Umbilical cord (tissue), 2 donors: Measurements from ENCODE around the gene RALB. TPM values are rescaled to one million over a fixed set of nuclear protein-coding genes. Genes with fewer than 3 reads are reported as not detected.

Experiments used
- DNase-seq: peaks from one replicate; pipeline ENCODE4 v3.0.0-alpha.2; 2015; ENCODE audit warnings: low spot score
- total RNA-seq: library from RNA; depleted of rRNA; stranded (reverse); fragments of >200 nt; gene quantifications from one replicate; pipeline ENCODE4 v1.2.3, GENCODE V29; 2014; ENCODE audit warnings: low replicate concordance; ENCODE audit not compliant: insufficient read depth

RALB gene
- total RNA-seq, 1 donor from 2014 or later = 44.5 TPM

GRCh38 chr2:120262761-120263428 lies 10.2 kb downstream of the RALB start:
- peak; percentile 76 for DNase-seq

GRCh38 chr2:120265006-120265405 lies 12.4 kb downstream of the RALB start:
- no peak for DNase-seq

- DNase-seq = no peak
Observed at GRCh38 chr2:120267348-120267747, 14.7 kb downstream of the RALB start.

GRCh38 chr2:120269076-120269744 lies 16.6 kb downstream of the RALB start:
- DNase-seq = no peak

- DNase-seq = no peak
Observed at GRCh38 chr2:120269816-120270215, 17.2 kb downstream of the RALB start.

- DNase-seq = no peak
Observed at GRCh38 chr2:120271711-120272379, 19.2 kb downstream of the RALB start.

GRCh38 chr2:120272763-120273481 lies 20.3 kb downstream of the RALB start:
- DNase-seq = no peak

GRCh38 chr2:120275617-120276400 lies 23.2 kb downstream of the RALB start:
- no peak for DNase-seq

- DNase-seq = no peak
Observed at GRCh38 chr2:120277505-120278205, 25.0 kb downstream of the RALB start.

- no peak for DNase-seq
Observed at GRCh38 chr2:120278901-120279300, 26.2 kb downstream of the RALB start.

- DNase-seq = no peak
Observed at GRCh38 chr2:120279708-120280107, 27.1 kb downstream of the RALB start.

- DNase-seq = peak; percentile 35
Observed at GRCh38 chr2:120283649-120284048, 31.0 kb downstream of the RALB start.

- no peak for DNase-seq
Observed at GRCh38 chr2:120285056-120285455, 32.4 kb downstream of the RALB start.

- DNase-seq = peak; percentile 11
Observed at GRCh38 chr2:120287183-120288015, 34.7 kb downstream of the RALB start.

- no peak for DNase-seq
Observed at GRCh38 chr2:120288016-120288373, 35.3 kb downstream of the RALB start.

- no peak for DNase-seq
Observed at GRCh38 chr2:120289221-120289906, 36.7 kb downstream of the RALB start.

GRCh38 chr2:120290737-120291136 lies 38.1 kb downstream of the RALB start:
- peak; percentile 91 for DNase-seq

GRCh38 chr2:120291401-120292311 lies 39.0 kb downstream of the RALB start:
- DNase-seq = peak; percentile 66
